Right lobe of liver (tissue), 6 donors: ENCODE measurements around the gene PPDPF. TPM values are rescaled to one million over a fixed set of nuclear protein-coding genes. Genes with fewer than 3 reads are reported as not detected.
"Not testable (repeated sequence)": the region's sequence is repeated elsewhere in the genome, so short reads cannot be mapped to it uniquely, and the experiment has no call there.

ENCODE experiments used
- ATAC-seq, 4 donors: fragments of 200-7000 bp; cut with Tn5 transposase; one replicate each; pipeline ENCODE4 v1.9.1; 2020; ENCODE audit warnings: mild to moderate bottlenecking in 4 of 4, moderate library complexity in 4 of 4
- DNase-seq, 3 donors: peaks; one replicate each; pipeline ENCODE4 v3.0.0-alpha.2; 2020
- H3K27ac ChIP-seq, 3 donors: fragments of 200-600 bp; one replicate each; pipeline ENCODE4 v1.8.0; 2022
- H3K27me3 ChIP-seq, 2 donors: fragments of 200-600 bp; one replicate each; pipeline ENCODE4 v1.8.0; 2022
- H3K36me3 ChIP-seq, 4 donors: fragments of 200-600 bp; sonication (generic) in 1 of 4; one replicate each; pipeline versions ENCODE4 v1.5.1 to v1.8.0; 2017 to 2022; ENCODE audit warnings: control low read depth in 1 of 4
- H3K4me1 ChIP-seq, 4 donors: fragments of 200-600 bp; sonication (generic) in 1 of 4; one replicate each; pipeline versions ENCODE4 v1.5.1 to v1.8.0; 2017 to 2022; ENCODE audit warnings: control low read depth in 1 of 4
- H3K4me3 ChIP-seq, 3 donors: fragments of 200-600 bp; one replicate each; pipeline ENCODE4 v1.8.0; 2022
- H3K9me3 ChIP-seq, 4 donors: fragments of 200-600 bp; sonication (generic) in 1 of 4; one replicate each; pipeline versions ENCODE4 v1.5.1 to v1.8.0; 2017 to 2022; ENCODE audit warnings: control low read depth in 1 of 4
- CTCF ChIP-seq, 4 donors: fragments of 200-600 bp in 3 of 4; fragments of 450-650 bp in 1 of 4; IDR thresholded peaks; one replicate each; pipeline versions ENCODE4 v1.5.1 to v1.8.0; 2016 to 2022; ENCODE audit warnings: antibody characterized with exemption in 4 of 4, mild to moderate bottlenecking in 2 of 4
- POLR2A ChIP-seq: fragments of 450-650 bp; IDR thresholded peaks from one replicate; pipeline ENCODE4 v1.6.1; 2017; ENCODE audit warnings: antibody characterized with exemption, mild to moderate bottlenecking
- WGBS: methylation state at CpG from one replicate; pipeline ENCODE4 v1.1.6; 2018; ENCODE audit warnings: low coverage, low lambda C conversion rate; ENCODE audit not compliant: insufficient coverage; ENCODE audit errors: missing lambda C conversion rate; 5-methylcytosine and 5-hydroxymethylcytosine counted together
- intact Hi-C, 2 donors: fragments of 100-400 bp; cut with DNase I; formaldehyde crosslinking; loops; one replicate each; pipeline versions ENCODE4 v1.11.2 to v1.14.1; 2022
- total RNA-seq, 6 experiments: library from RNA; depleted of rRNA in 2 of 6; stranded (reverse); fragments of >200 nt in 2 of 6; fragmentation: NEBNext Ultra II Directional in 3 of 6; extraction: Animal tissue kit (Norgen Biotek cat#: 25700) in 3 of 6; gene quantifications; one replicate each; pipeline versions ENCODE4 v1.1.0 to v1.2.4, GENCODE V29; 2016 to 2023
- donor health status: DM: no; HTN: yes; CAD: no.
- donor health status: DM: no; HTN: no; CAD: no.
- donor health status: DM: no; HTN: no; CAD: no.
- donor health status: DM: no; HTN: yes; CAD: no.
- donor health status: DM: no; HTN: yes; CAD: no.

The PPDPF gene
- total RNA-seq, 6 experiments from 2014 or later = 50.2 to 99.4 (median 76.7) TPM

GRCh38 chr20:63568986-63569949 is 48.7 kb downstream of the PPDPF start:
- no peak for DNase-seq
- ATAC-seq = no peak
- no peak overlapping the region for H3K4me3 ChIP-seq
- no peak overlapping the region for H3K27ac ChIP-seq
- intact Hi-C loops = no loop called here
- peaks cover 0 to 10% (median 0%) of the 10 kb centered on the region in 4 donors for H3K36me3 ChIP-seq
- H3K9me3 ChIP-seq = no peaks in the 10 kb centered on the region
- no peaks in the 10 kb centered on the region for H3K4me1 ChIP-seq
- no peaks in the 10 kb centered on the region for H3K27me3 ChIP-seq
- TF ChIP-seq CTCF (IDR thresholded peaks at IDR 0.05) (no peak), POLR2A (no peak)
- 80% methylated on average over 1 of the region's 46 CpGs for WGBS

GRCh38 chr20:63570281-63571086 is 49.9 kb downstream of the PPDPF start:
- ATAC-seq (no peak), DNase-seq (no peak)
- TF ChIP-seq CTCF (IDR thresholded peaks at IDR 0.05) (no peak), POLR2A (no peak)
- Histone ChIP-seq H3K36me3 (peaks cover 0 to 1% (median 0%) of the 10 kb centered on the region in 4 donors), H3K4me1 (no peaks in the 10 kb centered on the region), H3K27me3 (no peaks in the 10 kb centered on the region), H3K27ac (no peak overlapping the region), H3K9me3 (no peaks in the 10 kb centered on the region), H3K4me3 (no peak overlapping the region)
- no CpG with 5 or more reads among the region's 28 CpGs for WGBS
- intact Hi-C loops = no loop called here

DNA sequence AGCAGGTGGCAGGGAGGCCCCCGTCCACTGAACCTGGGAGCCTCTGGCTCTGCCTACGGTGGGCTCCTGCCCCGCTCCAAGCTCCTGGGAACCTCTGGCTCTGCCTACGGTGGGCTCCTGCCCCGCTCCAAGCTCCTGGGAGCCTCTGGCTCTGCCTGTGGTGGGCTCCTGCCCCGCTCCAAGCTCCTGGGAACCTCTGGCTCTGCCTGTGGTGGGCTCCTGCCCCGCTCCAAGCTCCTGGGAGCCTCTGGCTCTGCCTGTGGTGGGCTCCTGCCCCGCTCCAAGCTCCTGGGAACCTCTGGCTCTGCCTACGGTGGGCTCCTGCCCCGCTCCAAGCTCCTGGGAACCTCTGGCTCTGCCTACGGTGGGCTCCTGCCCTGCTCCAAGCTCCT is 50.5 kb downstream of the PPDPF start:
- H3K9me3 ChIP-seq, DNase-seq, H3K27me3 ChIP-seq, H3K36me3 ChIP-seq, intact Hi-C loops, ATAC-seq, H3K27ac ChIP-seq, H3K4me1 ChIP-seq, H3K4me3 ChIP-seq: not testable (repeated sequence)
- WGBS = 33% methylated on average over 3 of the region's 11 CpGs

Other genes with a start within 250 kb of the PPDPF start
- gene ARFGAP1, start 248.0 kb upstream of the PPDPF start, total RNA-seq = 10 to 100 TPM; 17.4 to 42.8 (median 29.5) TPM
- not detected for gene COL20A1, start 227.6 kb upstream of the PPDPF start, total RNA-seq
- gene CHRNA4, start 159.4 kb upstream of the PPDPF start, total RNA-seq = 100 to 1,000 TPM in 1 of 6 experiments, 10 to 100 TPM in 3, 1 to 10 TPM in 2; 4.6 to 165 (median 26.8) TPM
- gene KCNQ2, start 48.1 kb upstream of the PPDPF start, total RNA-seq = not detected
- 100 to 1,000 TPM in 2 of 6 experiments, 1 to 10 TPM in 1, under 1 TPM in 3; 0.22 to 153 (median 1.0) TPM for gene EEF1A2, start 21.7 kb upstream of the PPDPF start, total RNA-seq
- 10 to 100 TPM in 1 of 6 experiments, 1 to 10 TPM in 3, under 1 TPM in 2; 0.78 to 11.0 (median 3.6) TPM for gene PTK6, start 16.6 kb downstream of the PPDPF start, total RNA-seq
- not detected for gene SRMS, start 27.0 kb downstream of the PPDPF start, total RNA-seq
- gene FNDC11, start 33.4 kb downstream of the PPDPF start, total RNA-seq = not detected
- 10 to 100 TPM; 14.8 to 30.3 (median 24.1) TPM for gene HELZ2, start 53.5 kb downstream of the PPDPF start, total RNA-seq
- 1 to 10 TPM; 3.2 to 7.0 (median 5.1) TPM for gene GMEB2, start 106.3 kb downstream of the PPDPF start, total RNA-seq
- gene STMN3, start 132.7 kb downstream of the PPDPF start, total RNA-seq = 1 to 10 TPM in 1 of 6 experiments, under 1 TPM in 5; 0.43 to 1.6 (median 0.77) TPM
- 10 to 100 TPM in 5 of 6 experiments, 1 to 10 TPM in 1; 9.6 to 16.3 (median 12.4) TPM for gene RTEL1, start 137.5 kb downstream of the PPDPF start, total RNA-seq
- 1 to 10 TPM in 1 of 6 experiments, under 1 TPM in 2, not detected in 3; 0.56 to 1.0 (median 0.62) TPM for gene TNFRSF6B, start 175.9 kb downstream of the PPDPF start, total RNA-seq
- 10 to 100 TPM; 16.0 to 22.2 (median 20.2) TPM for gene ARFRP1, start 187.2 kb downstream of the PPDPF start, total RNA-seq
- 10 to 100 TPM; 18.7 to 68.9 (median 31.9) TPM for gene ZGPAT, start 187.3 kb downstream of the PPDPF start, total RNA-seq
- 100 to 1,000 TPM in 2 of 6 experiments, 10 to 100 TPM in 4; 37.0 to 118 (median 65.5) TPM for gene LIME1, start 215.9 kb downstream of the PPDPF start, total RNA-seq
- 100 to 1,000 TPM in 2 of 6 experiments, 10 to 100 TPM in 4; 36.0 to 180 (median 73.8) TPM for gene SLC2A4RG, start 219.0 kb downstream of the PPDPF start, total RNA-seq